IMR-90 (cell line): ENCODE measurements around the gene PHIP. TPM values are rescaled to one million over a fixed set of nuclear protein-coding genes. Genes with fewer than 3 reads are reported as not detected.

ENCODE experiments used
- ATAC-seq: fragments of 200-7000 bp; cut with Tn5 transposase; 2 replicates; pipeline ENCODE4 v1.9.1; 2020; ENCODE audit warnings: low read depth, mild to moderate bottlenecking, moderate library complexity
- BruUV-seq: library from RNA; stranded (reverse); fragments of 400-500 nt; replicated peaks from 2 replicates; lab custom pipeline; 2021; lab: Mats Ljungman, UMichigan
- CTCF ChIA-PET: fragments of 300-600 bp; formaldehyde crosslinking; extraction: SDS; loops from one replicate; lab custom pipeline; 2021; ENCODE audit warnings: antibody characterized with exemption; lab: Yijun Ruan, JAX
- POLR2A ChIA-PET: fragments of 300-600 bp; sonication (Branson Sonifier 250); formaldehyde crosslinking; loops from one replicate; lab custom pipeline; 2022; ENCODE audit warnings: antibody characterized with exemption; ENCODE audit not compliant: unreplicated experiment; lab: Charles Lee
- DNase-seq: peaks from one replicate; pipeline ENCODE4 v3.0.0; 2013
- H2AFZ ChIP-seq: replicated peaks from 2 replicates; pipeline ENCODE3; 2013; ENCODE audit warnings: low read length, mild to moderate bottlenecking; ENCODE audit not compliant: poor library complexity
- H2AK5ac ChIP-seq: 2 replicates; pipeline ENCODE4 v1.6.1; 2013; ENCODE audit warnings: low read depth, low read length, inconsistent platforms
- H2AK9ac ChIP-seq: replicated peaks from 2 replicates; pipeline ENCODE3; 2013; ENCODE audit warnings: mild to moderate bottlenecking, low read depth, low read length, moderate library complexity; ENCODE audit not compliant: poor library complexity
- H2BK120ac ChIP-seq: 2 replicates; pipeline ENCODE4 v1.6.1; 2013; ENCODE audit warnings: low read depth, low read length, inconsistent platforms
- H2BK15ac ChIP-seq: 3 replicates; pipeline ENCODE4 v1.6.1; 2013; ENCODE audit warnings: low read depth, low read length, inconsistent platforms
- H2BK20ac ChIP-seq: 2 replicates; pipeline ENCODE4 v1.6.1; 2013; ENCODE audit warnings: low read depth, mild to moderate bottlenecking, inconsistent platforms, low read length, moderate library complexity
- H2BK5ac ChIP-seq: 2 replicates; pipeline ENCODE4 v1.6.1; 2013; ENCODE audit warnings: mild to moderate bottlenecking, low read depth, low read length, inconsistent platforms; ENCODE audit not compliant: poor library complexity, severe bottlenecking
- H3K14ac ChIP-seq: replicated peaks from 2 replicates; pipeline ENCODE4 v1.6.1; 2013; ENCODE audit warnings: low read depth, low read length, inconsistent platforms
- H3K18ac ChIP-seq: 2 replicates; pipeline ENCODE4 v1.6.1; 2013; ENCODE audit warnings: low read depth, low read length, control low read depth
- H3K23ac ChIP-seq: 2 replicates; pipeline ENCODE4 v1.6.1; 2013; ENCODE audit warnings: low read depth, low read length, inconsistent platforms
- H3K27ac ChIP-seq: 2 replicates; pipeline ENCODE4 v1.5.1; 2013; ENCODE audit warnings: mild to moderate bottlenecking, control low read depth, low read length; ENCODE audit not compliant: insufficient read depth
- H3K27me3 ChIP-seq: 2 replicates; pipeline ENCODE4 v1.6.1; 2013; ENCODE audit warnings: low read length; ENCODE audit not compliant: control insufficient read depth, insufficient read depth
- H3K36me3 ChIP-seq: 2 replicates; pipeline ENCODE4 v1.6.1; 2013; ENCODE audit warnings: low read length, mixed read lengths; ENCODE audit not compliant: control insufficient read depth, insufficient read depth
- H3K4ac ChIP-seq: 2 replicates; pipeline ENCODE4 v1.6.1; 2013; ENCODE audit warnings: low read depth, low read length, inconsistent platforms
- H3K4me1 ChIP-seq: 2 replicates; pipeline ENCODE4 v1.6.1; 2013; ENCODE audit warnings: low read length, mixed read lengths; ENCODE audit not compliant: control insufficient read depth, insufficient read depth
- H3K4me2 ChIP-seq: 2 replicates; pipeline ENCODE4 v1.6.1; 2013; ENCODE audit warnings: low read depth, mild to moderate bottlenecking, control low read depth, low read length, moderate library complexity
- H3K4me3 ChIP-seq: 2 replicates; pipeline ENCODE4 v1.5.1; 2013; ENCODE audit warnings: low read depth, mild to moderate bottlenecking, control low read depth, low read length, moderate library complexity; ENCODE audit not compliant: insufficient read depth
- H3K56ac ChIP-seq: 2 replicates; pipeline ENCODE4 v1.6.1; 2013; ENCODE audit warnings: low read length, inconsistent platforms; ENCODE audit not compliant: insufficient read depth; ENCODE audit errors: extremely low read depth
- H3K79me1 ChIP-seq, 2 experiments: 2 replicates each; pipeline ENCODE4 v1.6.1; 2013; ENCODE audit warnings: low read length in 2 of 2, inconsistent platforms in 1 of 2, low read depth in 1 of 2
- H3K9ac ChIP-seq: 2 replicates; pipeline ENCODE4 v1.6.1; 2013; ENCODE audit warnings: low read depth, low read length, control low read depth
- H3K9me1 ChIP-seq: 2 replicates; pipeline ENCODE4 v1.6.1; 2013; ENCODE audit warnings: low read length, inconsistent platforms; ENCODE audit not compliant: insufficient read depth
- H3K9me3 ChIP-seq: 2 replicates; pipeline ENCODE4 v1.6.1; 2013; ENCODE audit warnings: low read length; ENCODE audit not compliant: control insufficient read depth, insufficient read depth
- H4K20me1 ChIP-seq: 2 replicates; pipeline ENCODE4 v1.6.1; 2013; ENCODE audit warnings: low read length, inconsistent platforms; ENCODE audit not compliant: insufficient read depth
- H4K5ac ChIP-seq: 2 replicates; pipeline ENCODE4 v1.6.1; 2013; ENCODE audit warnings: mild to moderate bottlenecking, low read depth, low read length, control low read depth
- H4K8ac ChIP-seq, 2 experiments: 2 replicates each; pipeline ENCODE4 v1.6.1; 2013; ENCODE audit warnings: low read depth in 2 of 2, low read length in 2 of 2, control low read depth in 1 of 2, inconsistent platforms in 1 of 2
- H4K91ac ChIP-seq: 2 replicates; pipeline ENCODE4 v1.6.1; 2013; ENCODE audit warnings: low read depth, low read length, inconsistent platforms; ENCODE audit not compliant: insufficient read depth
- CTCF ChIP-seq: conservative IDR thresholded peaks from 2 replicates; pipeline ENCODE4 v1.5.1; 2012; ENCODE audit warnings: mild to moderate bottlenecking, low read depth, low read length, improper control_type of control experiment
- FOS ChIP-seq: fragments of 150-350 bp; IDR thresholded peaks from 2 replicates; pipeline ENCODE4 v1.6.1; 2016; ENCODE audit warnings: low read depth, low read length
- MXI1 ChIP-seq: IDR thresholded peaks from 2 replicates; pipeline ENCODE4 v1.6.1; 2012; ENCODE audit warnings: low read depth, mild to moderate bottlenecking, low read length, moderate library complexity, borderline replicate concordance
- RFX5 ChIP-seq: IDR thresholded peaks from 2 replicates; pipeline ENCODE4 v1.8.0; 2012; ENCODE audit warnings: low read depth, mild to moderate bottlenecking, low read length, moderate library complexity
- WGBS, 2 experiments: methylation state at CpG; one replicate each; pipeline versions ENCODE4 v1.1.5 to v1.1.7; 2013; ENCODE audit warnings: missing lambda C conversion rate in 2 of 2; ENCODE audit not compliant: insufficient read length in 1 of 2; ENCODE audit errors: extremely low coverage in 2 of 2; 5-methylcytosine and 5-hydroxymethylcytosine counted together
- dilution Hi-C: fragments of 300-500 bp; cut with HindIII; formaldehyde crosslinking; loops from one replicate; pipeline ENCODE4 v1.14.3; 2018; ENCODE audit warnings: low sequenced_read_pairs; ENCODE audit not compliant: unreplicated experiment
- in situ Hi-C: fragments of 300-500 bp; cut with MboI; formaldehyde crosslinking; loops from 3 replicates; pipeline ENCODE4 v1.14.3; 2019; ENCODE audit warnings: low sequenced_read_pairs, inconsistent platforms, mixed read lengths
- intact Hi-C: fragments of 100-400 bp; cut with micrococcal nuclease; formaldehyde crosslinking; loops from 2 replicates; pipeline ENCODE4 v1.10.0; 2022
- polyA plus RNA-seq, 3 experiments: library from polyadenylated mRNA; depleted of rRNA; stranded (reverse); fragments of >200 nt; gene quantifications; 2 replicates each; pipeline ENCODE4 v1.2.3, GENCODE V29; 2012; ENCODE audit warnings: low replicate concordance in 1 of 3
- total RNA-seq: library from RNA; depleted of rRNA; stranded (reverse); fragments of >200 nt; gene quantifications from 2 replicates; pipeline ENCODE4 v1.2.3, GENCODE V29; 2012

Gene PHIP
- total and polyA plus RNA-seq, 2 of the 4 experiments (the other 2 are of a cell fraction): 3.4 to 20.4 TPM

GRCh38 chr6:79048611-79049010 is 29.4 kb downstream of the PHIP start:
- H3K9ac ChIP-seq: no peak overlapping the region
- no peak overlapping the region for H3K27ac ChIP-seq
- H3K79me1 ChIP-seq: peaks cover 7 to 10% of the 10 kb centered on the region in 2 experiments
- ATAC-seq (0 out of 2 replicates have a peak, but pooled peaks have one; percentile 32), DNase-seq (peak; percentile 31)
- no peak overlapping the region for H3K23ac ChIP-seq
- no peak overlapping the region for H2AK9ac ChIP-seq
- H3K14ac ChIP-seq: no peak overlapping the region
- no peak overlapping the region for H4K91ac ChIP-seq
- H3K4me1 ChIP-seq: no peaks in the 10 kb centered on the region
- no peak overlapping the region for H3K56ac ChIP-seq
- peaks cover 10% of the 10 kb centered on the region for H3K36me3 ChIP-seq
- no peak overlapping the region for H2AK5ac ChIP-seq
- H3K9me3 ChIP-seq: no peaks in the 10 kb centered on the region
- H3K4ac ChIP-seq: no peak overlapping the region
- no peak overlapping the region for H4K5ac ChIP-seq
- intact Hi-C loops (no loop called here), in situ Hi-C loops (no loop called here), dilution Hi-C loops (no loop called here)
- no peak overlapping the region for H3K4me2 ChIP-seq
- no peak overlapping the region for H4K8ac ChIP-seq
- no peak overlapping the region for H2BK120ac ChIP-seq
- ChIA-PET POLR2A (no interaction called here), CTCF (interaction anchor here (0.9 to 1.3 kb wide), 5 partner anchors 16 to 26 kb away, joined by 3 to 8 read pairs (median 4); no protein-coding TSS in a partner anchor)
- no peak overlapping the region for H2BK15ac ChIP-seq
- no peak overlapping the region for H2BK20ac ChIP-seq
- H3K9me1 ChIP-seq: no peaks in the 10 kb centered on the region
- no TSS peak for BruUV-seq
- no CpG with 5 or more reads among the region's 2 CpGs for WGBS, 2 experiments
- no peaks in the 10 kb centered on the region for H3K27me3 ChIP-seq
- no peak overlapping the region for H3K4me3 ChIP-seq
- TF ChIP-seq RFX5 (no peak), MXI1 (no peak), FOS (no peak), CTCF (peak; percentile 38)
- no peak overlapping the region for H3K18ac ChIP-seq
- no peak overlapping the region for H2BK5ac ChIP-seq
- H4K20me1 ChIP-seq: no peaks in the 10 kb centered on the region
- H2AFZ ChIP-seq: no peak overlapping the region
